Endothelial cell of umbilical vein (primary cell): Measurements from ENCODE around the gene COX5A. TPM values are rescaled to one million over a fixed set of nuclear protein-coding genes. Genes with fewer than 3 reads are reported as not detected.

Source experiments
- BruUV-seq: library from RNA; stranded (reverse); fragments of 400-500 nt; replicated peaks from 2 replicates; lab custom pipeline; 2021; lab: Mats Ljungman, UMichigan
- CTCF ChIA-PET: fragments of 300-600, 350-600 bp; sonication (Branson Sonifier 250); formaldehyde crosslinking; loops from one replicate; lab custom pipeline; 2021; ENCODE audit warnings: antibody characterized with exemption, inconsistent platforms; lab: Charles Lee
- POLR2A ChIA-PET: fragments of 300-600, 350-600 bp; sonication (Branson Sonifier 250); formaldehyde crosslinking; loops from one replicate; lab custom pipeline; 2021; ENCODE audit warnings: antibody characterized with exemption, inconsistent platforms; lab: Charles Lee
- DNase-seq: peaks from one replicate; pipeline ENCODE4 v3.0.0-alpha.2; 2011; ENCODE audit warnings: low read depth, low spot score
- FAIRE-seq: peaks from 2 replicates; lab custom pipeline; 2011; peaks lifted over from hg19 to GRCh38; lab: Jason Lieb, UNC
- H2AFZ ChIP-seq: 2 replicates; pipeline ENCODE4 v1.6.0; 2012; ENCODE audit warnings: low read depth, low read length, control low read depth, inconsistent platforms
- H3K27ac ChIP-seq: 2 replicates; pipeline ENCODE4 v1.5.1; 2011; ENCODE audit warnings: low read depth, mild to moderate bottlenecking, control low read depth, low read length, moderate library complexity; ENCODE audit not compliant: insufficient read depth
- H3K27me3 ChIP-seq, 2 experiments: 2 replicates each; pipeline versions ENCODE4 v1.6.0 to v1.6.1; 2011; ENCODE audit warnings: low read length in 2 of 2, mixed read lengths in 1 of 2; ENCODE audit not compliant: control insufficient read depth in 2 of 2, insufficient read depth in 2 of 2
- H3K36me3 ChIP-seq, 2 experiments: 2 replicates in 1 of 2; 3 replicates in 1 of 2; pipeline ENCODE4 v1.5.1; 2011; ENCODE audit warnings: low read length in 2 of 2, mild to moderate bottlenecking in 1 of 2, moderate library complexity in 1 of 2; ENCODE audit not compliant: control insufficient read depth in 2 of 2, insufficient read depth in 2 of 2; ENCODE audit errors: extremely low read depth in 1 of 2
- H3K4me1 ChIP-seq: 3 replicates; pipeline ENCODE4 v1.5.1; 2011; ENCODE audit warnings: mild to moderate bottlenecking, low read length; ENCODE audit not compliant: control insufficient read depth, insufficient read depth; ENCODE audit errors: extremely low read depth
- H3K4me2 ChIP-seq: 2 replicates; pipeline ENCODE4 v1.6.1; 2011; ENCODE audit warnings: low read length, control low read depth, mixed read lengths; ENCODE audit not compliant: insufficient read depth
- H3K4me3 ChIP-seq, 3 experiments: fragments of 200-600 bp in 1 of 3; sonication (generic), shearing (Covaris generic) in 1 of 3; replicated peaks in 1 of 3; 2 replicates each; pipeline ENCODE4 v1.5.1; 2011 to 2016; ENCODE audit warnings: control low read depth in 3 of 3, low read length in 3 of 3, mild to moderate bottlenecking in 2 of 3, inconsistent platforms in 1 of 3, low read depth in 1 of 3, moderate library complexity in 1 of 3; ENCODE audit not compliant: insufficient read depth in 1 of 3
- H3K79me2 ChIP-seq: 2 replicates; pipeline ENCODE4 v1.6.0; 2012; ENCODE audit warnings: low read length, inconsistent platforms; ENCODE audit not compliant: control insufficient read depth, insufficient read depth
- H3K9ac ChIP-seq: replicated peaks from 2 replicates; pipeline ENCODE3; 2011; ENCODE audit warnings: low read length, control low read depth; ENCODE audit not compliant: insufficient read depth; ENCODE audit errors: extremely low read depth
- H3K9me1 ChIP-seq: replicated peaks from 3 replicates; pipeline ENCODE4 v1.6.0; 2011; ENCODE audit warnings: mild to moderate bottlenecking, low read length; ENCODE audit not compliant: control insufficient read depth, insufficient read depth; ENCODE audit errors: extremely low read depth
- H3K9me3 ChIP-seq: replicated peaks from 2 replicates; pipeline ENCODE4 v1.5.1; 2012; ENCODE audit warnings: low read length, inconsistent platforms; ENCODE audit not compliant: control insufficient read depth, insufficient read depth
- H4K20me1 ChIP-seq: replicated peaks from 2 replicates; pipeline ENCODE3; 2011; ENCODE audit warnings: mild to moderate bottlenecking, low read length; ENCODE audit not compliant: control insufficient read depth, insufficient read depth; ENCODE audit errors: extremely low read depth
- FOS ChIP-seq: IDR thresholded peaks from 2 replicates; pipeline ENCODE4 v1.6.1; 2011; ENCODE audit warnings: mild to moderate bottlenecking, low read length, moderate library complexity, borderline replicate concordance; ENCODE audit not compliant: insufficient read depth
- GATA2 ChIP-seq: IDR thresholded peaks from 2 replicates; pipeline ENCODE4 v1.7.0; 2011; ENCODE audit warnings: low read depth, mild to moderate bottlenecking, moderate library complexity, mixed read lengths, low read length; ENCODE audit not compliant: insufficient read length, insufficient read depth
- MYC ChIP-seq: IDR thresholded peaks from one replicate; pipeline ENCODE4 v1.6.1; 2011; ENCODE audit warnings: mild to moderate bottlenecking, low read depth, low read length
- dilution Hi-C: fragments of 300-500 bp; cut with MboI; formaldehyde crosslinking; loops from one replicate; pipeline ENCODE4 v1.15.0; 2019; ENCODE audit warnings: low sequenced_read_pairs; ENCODE audit not compliant: extremely low pct_ligation_motif_present
- intact Hi-C: fragments of 100-400 bp; cut with micrococcal nuclease; formaldehyde crosslinking; loops from one replicate; pipeline ENCODE4 v1.10.0; 2022
- polyA plus RNA-seq, 4 experiments: library from polyadenylated mRNA; depleted of rRNA in 3 of 4; stranded (reverse) in 3 of 4; unstranded in 1 of 4; fragments of >200 nt; gene quantifications; 2 replicates each; pipeline versions ENCODE4 v1.2.1 to v1.2.3, GENCODE V29; 2011 to 2012; ENCODE audit warnings: missing spikeins in 1 of 4
- total RNA-seq: library from RNA; stranded (reverse); gene quantifications from 2 replicates; pipeline ENCODE4 v1.2.3, GENCODE V29; 2021
- TF ChIP-seq, protein P1 (sequence below), 2 donors: IDR thresholded peaks; 1 replicate in 1 of 2; 2 replicates in 1 of 2; pipeline ENCODE4 v1.5.1; 2011; ENCODE audit warnings: low read length in 2 of 2, mild to moderate bottlenecking in 2 of 2, moderate library complexity in 2 of 2, control low read depth in 1 of 2, inconsistent platforms in 1 of 2, low read depth in 1 of 2; ENCODE audit not compliant: insufficient read depth in 1 of 2; ENCODE audit errors: extremely low read depth in 1 of 2

Gene COX5A
- total and polyA plus RNA-seq, 2 donors (not counting 3 experiments of a cell fraction or from before 2014, with no cell fraction given), result 134 to 220 TPM

DNA sequence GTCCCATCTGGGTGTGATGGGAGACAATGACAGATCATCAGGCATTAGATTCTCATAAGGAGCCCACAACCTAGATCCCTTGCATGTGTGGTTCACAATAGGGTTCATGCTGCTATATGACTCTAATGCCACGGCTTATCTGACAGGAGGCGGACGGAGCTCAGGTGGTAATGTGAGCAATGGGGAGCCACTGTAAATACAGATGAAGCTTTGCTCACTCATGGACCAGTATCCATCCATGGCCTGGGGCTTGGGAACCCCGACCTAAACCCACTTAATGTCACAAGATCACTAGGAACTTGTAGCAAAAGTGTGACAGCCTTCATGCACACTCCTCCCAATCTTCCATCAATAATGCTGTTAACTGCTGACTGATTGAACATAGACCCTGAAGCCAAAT, 29.2 kb downstream of the COX5A start:
- Histone ChIP-seq H3K4me1 (peaks cover 11% of the 10 kb centered on the region), H3K9me1 (no peaks in the 10 kb centered on the region), H2AFZ (no peak overlapping the region), H3K27ac (no peak overlapping the region), H3K4me3 (no peak overlapping the region), H3K4me2 (no peak overlapping the region), H3K9ac (no peak overlapping the region), H4K20me1 (no peaks in the 10 kb centered on the region), H3K27me3 (no peaks in the 10 kb centered on the region), H3K79me2 (peaks cover 15% of the 10 kb centered on the region), H3K9me3 (no peaks in the 10 kb centered on the region), H3K36me3 (peaks cover 3 to 9% of the 10 kb centered on the region in 2 experiments)
- DNase-seq (no peak), FAIRE-seq (no peak)
- dilution Hi-C loops, result no loop called here
- no peak for TF ChIP-seq MYC
- TF ChIP-seq FOS, result no peak
- TF ChIP-seq, protein P1, sequence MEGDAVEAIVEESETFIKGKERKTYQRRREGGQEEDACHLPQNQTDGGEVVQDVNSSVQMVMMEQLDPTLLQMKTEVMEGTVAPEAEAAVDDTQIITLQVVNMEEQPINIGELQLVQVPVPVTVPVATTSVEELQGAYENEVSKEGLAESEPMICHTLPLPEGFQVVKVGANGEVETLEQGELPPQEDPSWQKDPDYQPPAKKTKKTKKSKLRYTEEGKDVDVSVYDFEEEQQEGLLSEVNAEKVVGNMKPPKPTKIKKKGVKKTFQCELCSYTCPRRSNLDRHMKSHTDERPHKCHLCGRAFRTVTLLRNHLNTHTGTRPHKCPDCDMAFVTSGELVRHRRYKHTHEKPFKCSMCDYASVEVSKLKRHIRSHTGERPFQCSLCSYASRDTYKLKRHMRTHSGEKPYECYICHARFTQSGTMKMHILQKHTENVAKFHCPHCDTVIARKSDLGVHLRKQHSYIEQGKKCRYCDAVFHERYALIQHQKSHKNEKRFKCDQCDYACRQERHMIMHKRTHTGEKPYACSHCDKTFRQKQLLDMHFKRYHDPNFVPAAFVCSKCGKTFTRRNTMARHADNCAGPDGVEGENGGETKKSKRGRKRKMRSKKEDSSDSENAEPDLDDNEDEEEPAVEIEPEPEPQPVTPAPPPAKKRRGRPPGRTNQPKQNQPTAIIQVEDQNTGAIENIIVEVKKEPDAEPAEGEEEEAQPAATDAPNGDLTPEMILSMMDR (IDR thresholded peaks at IDR 0.05; ENCODE audit: extremely low read depth in 1 of 2, insufficient read depth in 1 of 2, low read depth in 1 of 2, low read length in 2 of 2), result no peak
- TF ChIP-seq GATA2, result no peak
- CTCF ChIA-PET, result no interaction called here
- POLR2A ChIA-PET, result no interaction called here
- BruUV-seq, result no TSS peak
- intact Hi-C loops, result no loop called here
